SIG-M5 treated with dmso at 0.1 percent for 504 hours (cell line): ENCODE measurements around the gene ACTRT3.
"Not testable (repeated sequence)": the region's sequence is repeated elsewhere in the genome, so short reads cannot be mapped to it uniquely, and the experiment has no call there.

ENCODE experiments used
- DNase-seq: peaks from one replicate; lab custom pipeline; 2025; ENCODE audit not compliant: unreplicated experiment; lab: John Stamatoyannopoulos, UW

Gene ACTRT3

GRCh38 chr3:169772897-169773816 lies 3.8 kb upstream of the ACTRT3 start, which contains the start of gene MYNN:
MYNN (plus strand) TSS chr3:169773396; CDS start chr3:169774296, 900 bp downstream.
- DNase-seq, result peak; percentile 90

GRCh38 chr3:169772305-169772896 lies 3.0 kb upstream of the ACTRT3 start:
- DNase-seq, result peak; percentile 85

DNA sequence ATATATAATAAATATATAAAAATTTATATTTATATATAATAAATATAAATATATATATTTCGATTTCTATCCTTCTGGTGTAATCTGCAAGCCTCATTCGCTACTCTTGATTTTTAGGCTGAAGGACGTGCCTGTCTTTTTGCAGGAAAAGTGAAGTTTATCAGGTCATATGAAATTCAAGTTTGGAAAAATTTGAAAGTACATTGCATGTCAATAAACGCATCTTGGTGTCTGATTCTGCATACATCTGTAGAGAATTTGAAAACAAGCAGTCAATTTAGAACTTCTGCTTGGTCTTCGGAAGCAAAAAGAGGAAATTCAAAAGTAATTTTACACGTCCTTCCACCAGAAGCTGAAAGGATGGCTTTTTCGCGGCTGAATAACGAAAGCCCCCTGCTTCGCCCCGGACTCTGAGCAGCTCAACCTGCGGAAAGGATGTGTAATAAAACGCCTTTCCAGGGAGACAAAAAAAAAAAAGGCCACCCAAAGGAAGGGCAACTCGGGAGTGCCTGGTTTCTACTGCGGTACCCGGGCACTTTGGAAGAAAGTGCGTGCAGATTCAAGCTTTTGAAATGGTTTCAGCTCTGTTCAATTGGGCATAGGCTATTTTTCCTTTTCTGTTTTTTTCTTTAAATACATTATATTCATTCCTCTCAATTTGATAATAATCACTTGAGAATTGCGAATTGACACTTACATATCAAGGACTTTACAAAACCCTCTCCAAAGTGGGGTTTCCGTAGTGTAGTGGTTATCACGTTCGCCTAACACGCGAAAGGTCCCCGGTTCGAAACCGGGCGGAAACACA lies 2.3 kb upstream of the ACTRT3 start:
- peak; percentile 91 for DNase-seq

- peak; percentile 68 for DNase-seq
These were observed 4.3 kb downstream of the ACTRT3 start, which contains the start of gene TERC for GRCh38 chr3:169764882-169765612. TERC (minus strand) TSS chr3:169765060.

DNA sequence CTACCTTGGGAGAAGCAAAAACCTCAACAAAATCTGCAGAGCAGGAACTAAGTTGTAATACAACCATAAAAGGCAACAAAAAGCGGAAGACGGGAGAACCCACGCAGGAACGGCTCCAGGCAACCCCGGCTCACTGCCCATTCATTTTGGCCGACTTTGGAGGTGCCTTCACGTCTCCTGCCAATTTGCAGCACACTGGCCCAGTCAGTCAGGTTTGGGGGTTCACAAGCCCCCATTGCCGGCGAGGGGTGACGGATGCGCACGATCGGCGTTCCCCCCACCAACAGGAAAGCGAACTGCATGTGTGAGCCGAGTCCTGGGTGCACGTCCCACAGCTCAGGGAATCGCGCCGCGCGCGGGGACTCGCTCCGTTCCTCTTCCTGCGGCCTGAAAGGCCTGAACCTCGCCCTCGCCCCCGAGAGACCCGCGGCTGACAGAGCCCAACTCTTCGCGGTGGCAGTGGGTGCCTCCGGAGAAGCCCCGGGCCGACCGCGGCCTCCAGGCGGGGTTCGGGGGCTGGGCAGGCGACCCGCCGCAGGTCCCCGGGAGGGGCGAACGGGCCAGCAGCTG lies 5.0 kb downstream of the ACTRT3 start:
- DNase-seq, result peak; percentile 82

- no peak for DNase-seq
These were observed 8.9 kb downstream of the ACTRT3 start for GRCh38 chr3:169760479-169760878.

DNA sequence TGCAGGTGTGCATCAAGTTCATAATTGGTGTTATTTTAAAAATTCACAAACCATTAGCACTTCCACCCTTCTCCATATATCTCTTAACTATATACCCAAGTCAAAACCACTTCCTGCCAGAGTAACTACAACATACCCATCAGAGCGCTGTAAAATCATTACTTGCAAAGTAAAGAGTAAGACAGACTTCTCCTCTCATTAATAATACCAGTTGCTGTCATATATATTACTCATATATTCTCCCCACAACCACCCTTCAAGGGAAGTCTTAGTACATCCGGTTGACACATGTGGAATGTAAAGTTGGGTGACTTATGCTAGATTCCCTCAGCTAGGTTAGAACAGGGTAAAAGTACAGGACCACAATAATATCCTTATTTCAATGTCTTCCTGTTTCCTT lies 10.1 kb downstream of the ACTRT3 start:
- DNase-seq, result no peak

DNA sequence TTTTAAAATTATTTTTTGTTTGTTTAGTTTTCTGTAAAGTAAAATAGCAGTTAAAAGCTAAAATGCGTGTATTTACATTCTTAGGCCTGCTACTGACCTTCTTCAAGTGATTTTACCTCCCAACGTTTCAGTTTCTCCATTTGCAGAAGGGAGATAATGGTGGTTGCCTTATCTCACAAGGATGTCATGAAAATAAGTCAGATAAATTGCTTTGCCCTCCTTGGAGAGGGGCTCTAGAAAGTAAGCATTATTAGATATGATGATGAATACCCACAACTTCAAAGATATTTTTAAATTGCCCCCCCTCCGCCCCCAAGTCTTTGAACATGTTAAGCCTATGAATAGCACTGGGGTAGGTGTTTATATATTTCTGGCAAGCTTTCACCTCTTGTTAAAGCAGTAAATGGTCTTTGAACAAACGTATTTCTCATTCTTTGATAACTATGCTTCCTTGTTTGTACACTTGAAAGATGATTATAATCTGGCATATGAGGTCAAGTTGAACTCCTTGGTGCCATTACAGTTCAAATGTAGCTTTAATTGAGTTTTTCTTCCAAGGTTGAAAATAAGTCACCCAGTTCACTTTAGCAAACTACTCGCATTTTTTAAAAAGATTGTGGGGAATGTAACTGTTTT lies 10.9 kb downstream of the ACTRT3 start:
- no peak for DNase-seq

- DNase-seq, result no peak
These were observed 13.9 kb downstream of the ACTRT3 start for GRCh38 chr3:169755488-169755887.

DNA sequence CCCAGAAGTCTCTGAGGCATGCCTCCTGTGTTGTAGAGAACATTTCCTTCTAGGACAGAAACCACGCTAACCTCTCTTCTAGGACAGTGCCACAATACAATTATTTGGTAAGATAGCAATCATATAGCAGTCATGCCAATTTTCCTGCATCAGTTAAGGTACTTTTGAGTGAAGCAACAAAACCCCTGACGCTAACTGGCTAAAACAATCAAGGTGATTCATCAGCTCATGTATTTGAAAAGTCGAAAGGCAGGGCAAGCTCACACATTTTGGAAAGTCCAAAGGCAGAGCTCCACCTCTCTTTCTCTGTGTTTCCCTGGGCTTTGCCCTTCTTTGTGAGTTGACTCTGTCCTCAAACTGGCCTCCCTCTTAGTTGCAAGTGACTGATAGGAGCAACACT lies 14.7 kb downstream of the ACTRT3 start:
- DNase-seq, result no peak

DNA sequence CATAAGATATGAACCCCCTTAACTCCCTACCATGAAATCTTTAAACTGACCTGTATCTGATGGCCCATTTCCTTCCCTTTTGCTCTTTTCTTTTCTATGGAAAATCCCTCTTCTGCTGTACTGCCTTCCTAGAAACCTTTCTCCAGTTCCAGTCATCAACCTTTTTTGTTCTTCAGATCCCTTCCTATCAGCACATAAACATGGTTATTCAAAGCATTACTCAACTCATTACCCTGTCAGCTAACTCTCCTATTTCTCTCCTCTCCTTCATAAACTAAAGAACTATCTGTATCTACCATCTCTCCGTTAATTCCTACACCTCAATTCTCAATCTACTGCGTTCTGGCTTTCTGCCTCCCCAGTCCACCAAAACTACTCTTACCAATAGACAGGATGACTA lies 17.5 kb downstream of the ACTRT3 start:
- DNase-seq, result no peak

GRCh38 chr3:169750665-169751064 lies 18.7 kb downstream of the ACTRT3 start:
- DNase-seq, result no peak

DNA sequence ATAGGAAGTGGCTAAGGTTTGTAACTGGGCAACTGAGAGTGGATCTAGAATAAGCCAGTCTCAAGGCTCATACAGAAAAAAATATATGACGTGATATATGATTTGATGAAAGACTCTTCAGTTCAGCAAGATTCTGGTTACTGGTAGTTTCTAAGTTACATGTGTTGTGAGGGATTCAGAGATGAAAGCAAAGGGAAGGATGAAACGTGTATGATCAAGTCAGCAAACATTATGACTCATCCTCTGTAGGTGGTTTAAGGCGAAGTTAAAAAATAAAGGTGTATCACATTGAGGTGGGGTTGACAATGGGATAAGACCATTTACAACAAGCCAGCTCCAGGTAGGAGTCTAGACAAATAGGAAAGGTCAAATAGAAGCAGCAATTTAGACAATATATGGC lies 20.7 kb downstream of the ACTRT3 start:
- no peak for DNase-seq

GRCh38 chr3:169746924-169747323 lies 22.4 kb downstream of the ACTRT3 start:
- peak; percentile 28 for DNase-seq

DNA sequence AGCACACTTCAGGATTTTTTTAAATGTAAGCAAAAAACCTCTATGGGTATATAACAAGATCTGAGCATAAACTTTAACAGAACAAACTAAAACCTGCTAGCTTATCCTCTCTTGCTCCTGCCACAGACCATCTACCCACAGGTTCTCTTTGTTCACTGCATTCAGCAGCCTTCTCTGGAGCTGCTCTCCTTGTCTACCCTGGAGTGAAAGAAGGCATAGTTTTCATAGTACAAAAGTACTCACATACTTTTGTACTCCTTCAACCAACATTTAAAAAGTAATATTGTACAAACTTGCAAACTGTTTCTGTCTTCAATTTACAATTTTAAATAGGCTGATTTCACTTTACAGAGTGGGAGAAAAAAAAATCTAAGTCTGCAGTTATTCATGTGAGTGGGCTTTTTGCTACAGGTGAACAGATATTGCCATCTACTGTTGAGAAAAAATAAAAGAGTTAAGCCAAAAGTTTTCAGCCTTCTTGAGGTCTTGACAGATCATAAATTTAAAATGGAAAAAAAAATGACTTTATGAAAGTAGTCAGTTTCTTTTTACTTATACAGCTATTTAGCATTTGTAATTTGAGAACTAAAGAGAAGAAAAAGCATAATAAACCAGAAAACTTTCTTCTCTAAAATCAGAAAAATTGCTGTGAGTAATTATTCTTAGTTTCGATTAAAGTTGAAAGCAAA lies 24.9 kb downstream of the ACTRT3 start:
- DNase-seq, result no peak

GRCh38 chr3:169739067-169739466 lies 30.3 kb downstream of the ACTRT3 start:
- DNase-seq, result no peak

DNA sequence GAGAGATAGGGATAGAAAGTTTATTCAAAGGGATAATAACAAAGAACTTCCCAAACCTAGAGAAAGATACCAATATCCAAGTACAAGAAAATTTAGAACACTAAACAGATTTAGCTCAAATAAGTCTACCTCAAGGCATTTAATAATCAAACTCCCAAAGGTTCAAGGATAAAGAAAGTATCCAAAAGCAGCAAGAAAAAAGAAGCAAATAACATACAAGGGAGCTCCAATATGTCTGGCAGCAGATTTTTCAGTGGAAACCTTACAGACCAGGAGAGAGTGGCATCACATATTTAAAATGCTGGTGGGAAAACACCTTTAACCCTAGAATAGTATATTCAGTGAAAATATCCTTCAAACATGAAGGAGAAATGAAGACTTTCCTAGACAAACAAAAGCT lies 37.5 kb downstream of the ACTRT3 start:
- not testable (repeated sequence) for DNase-seq

GRCh38 chr3:169722724-169723123 lies 46.6 kb downstream of the ACTRT3 start:
- no peak for DNase-seq

DNA sequence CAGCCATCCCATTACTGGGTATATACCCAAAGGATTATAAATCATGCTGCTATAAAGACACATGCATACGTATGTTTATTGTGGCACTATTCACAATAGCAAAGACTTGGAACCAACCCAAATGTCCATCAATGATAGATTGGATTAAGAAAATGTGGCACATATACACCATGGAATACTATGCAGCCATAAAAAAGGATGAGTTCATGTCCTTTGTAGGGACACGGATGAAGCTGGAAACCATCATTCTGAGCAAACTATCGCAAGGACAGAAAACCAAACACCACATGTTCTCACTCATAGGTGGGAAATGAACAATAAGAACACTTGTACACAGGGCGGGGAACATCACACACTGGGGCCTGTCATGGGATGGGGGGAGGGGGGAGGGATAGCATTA lies 50.9 kb downstream of the ACTRT3 start:
- not testable (repeated sequence) for DNase-seq
